AG08395 (cell line): Measurements from ENCODE around the gene ZBTB8B.
A peak's percentile ranks its signal among the peaks of the same experiment; 100 is the strongest.
"Not testable (repeated sequence)": the region's sequence is repeated elsewhere in the genome, so short reads cannot be mapped to it uniquely, and the experiment has no call there.

ENCODE experiments used
- DNase-seq: peaks from one replicate; pipeline ENCODE4 v3.0.0; 2012; ENCODE audit warnings: mixed read lengths, low spot score

ZBTB8B gene

DNA sequence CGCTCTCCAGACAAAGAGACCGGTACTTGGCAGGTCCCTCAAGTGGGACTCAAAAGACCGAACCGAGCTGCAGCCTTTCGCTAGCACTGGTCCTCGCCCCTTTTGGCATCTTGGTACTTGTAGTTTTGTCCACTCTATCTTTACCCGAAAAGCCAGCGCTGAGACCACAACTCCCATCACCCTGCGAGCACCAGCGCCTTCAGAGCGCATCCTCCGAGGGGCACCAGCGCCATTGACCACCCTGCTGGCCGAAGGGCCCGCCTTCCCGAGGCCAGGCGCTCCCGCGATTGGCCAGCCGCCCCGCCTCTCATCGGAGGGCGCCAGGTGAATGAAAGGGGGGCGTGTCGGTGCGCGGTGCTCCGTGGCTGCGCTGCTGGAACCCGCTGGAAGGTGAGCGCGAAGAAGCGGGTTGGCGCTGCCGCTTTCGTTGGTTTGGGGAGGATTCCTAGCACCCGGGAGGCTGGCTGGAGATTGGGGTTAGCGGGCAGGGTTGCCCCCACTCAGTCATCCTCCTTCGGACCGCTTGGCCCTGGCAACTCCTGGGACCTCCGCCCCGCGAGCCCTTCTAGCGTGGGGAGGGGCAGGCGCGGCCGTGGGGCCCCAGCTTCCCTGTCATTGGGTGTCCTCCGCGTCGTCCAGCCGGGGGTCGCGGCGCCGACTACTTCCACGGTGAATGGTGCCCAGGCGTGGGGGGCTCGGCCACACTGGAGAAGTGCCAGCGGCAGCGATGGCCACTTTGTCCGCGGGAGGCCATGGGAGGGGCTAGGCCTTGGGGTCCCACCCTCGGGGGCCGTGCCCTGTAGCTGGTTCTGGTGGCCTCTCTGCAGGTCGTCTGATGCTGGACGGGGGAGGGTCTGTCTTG, at the start of gene ZBTB8B:
TSS of gene ZBTB8B (plus strand) at position 357 of the 862 bp plus-strand sequence. CDS start 5,553 bp downstream, outside the sequence.
- DNase-seq = peak; percentile 57

DNA sequence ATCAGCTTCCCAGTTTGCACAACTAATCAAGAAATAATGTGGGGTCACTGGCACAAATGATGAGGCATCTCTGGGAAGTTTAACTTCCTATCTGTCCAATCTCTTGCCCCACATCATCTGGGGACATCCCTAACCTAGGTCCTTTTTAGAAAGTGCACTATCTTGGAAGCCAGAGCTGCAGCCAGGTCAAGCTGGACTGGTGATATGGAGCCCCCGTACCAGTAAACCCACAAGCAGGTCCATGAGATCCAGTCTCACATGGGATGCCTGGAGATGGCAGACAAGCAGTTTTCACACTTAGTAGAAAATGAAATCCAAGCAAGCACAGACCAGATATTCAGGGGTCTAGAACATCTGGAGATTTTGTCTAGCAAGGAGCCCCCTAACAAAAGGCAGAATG, 43.1 kb upstream of the ZBTB8B start:
- DNase-seq = no peak

DNA sequence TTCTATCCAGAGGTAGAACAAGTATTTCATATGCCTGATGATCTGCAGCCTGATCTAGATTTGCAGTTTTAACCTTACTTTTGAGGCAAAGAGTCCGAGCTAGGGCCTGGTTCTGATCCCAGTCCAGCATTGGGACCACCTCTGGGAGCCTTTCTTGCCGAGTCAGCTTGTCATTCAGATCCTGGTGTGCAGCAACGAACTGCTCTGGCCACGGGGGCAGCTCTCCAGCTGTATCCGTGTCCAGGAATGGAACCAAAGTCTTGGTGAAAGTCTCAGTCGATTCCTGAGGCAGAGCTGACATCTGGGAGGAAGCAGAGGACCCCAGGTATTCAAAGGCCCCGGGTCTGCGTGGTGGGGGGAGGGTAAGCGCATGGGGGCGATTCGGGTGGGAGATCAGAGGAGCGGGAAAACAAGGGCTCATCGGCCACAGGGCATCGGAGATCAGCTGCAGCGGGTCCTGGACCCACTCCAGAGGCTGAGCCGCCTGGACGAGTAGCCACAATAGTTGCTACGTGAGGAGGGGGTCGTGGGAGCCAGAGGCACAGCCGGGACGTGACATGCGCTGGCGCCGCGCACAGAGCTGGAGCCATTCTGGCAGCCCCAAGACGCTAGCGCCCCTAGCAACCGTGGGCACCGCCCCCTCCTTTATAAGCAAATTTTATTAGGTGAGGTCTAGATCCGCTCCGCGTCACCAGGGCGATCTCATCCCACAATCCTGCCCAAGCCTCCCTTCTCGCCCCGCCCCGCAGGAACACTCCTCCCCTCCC, 38.2 kb upstream of the ZBTB8B start:
- DNase-seq = no peak

DNA sequence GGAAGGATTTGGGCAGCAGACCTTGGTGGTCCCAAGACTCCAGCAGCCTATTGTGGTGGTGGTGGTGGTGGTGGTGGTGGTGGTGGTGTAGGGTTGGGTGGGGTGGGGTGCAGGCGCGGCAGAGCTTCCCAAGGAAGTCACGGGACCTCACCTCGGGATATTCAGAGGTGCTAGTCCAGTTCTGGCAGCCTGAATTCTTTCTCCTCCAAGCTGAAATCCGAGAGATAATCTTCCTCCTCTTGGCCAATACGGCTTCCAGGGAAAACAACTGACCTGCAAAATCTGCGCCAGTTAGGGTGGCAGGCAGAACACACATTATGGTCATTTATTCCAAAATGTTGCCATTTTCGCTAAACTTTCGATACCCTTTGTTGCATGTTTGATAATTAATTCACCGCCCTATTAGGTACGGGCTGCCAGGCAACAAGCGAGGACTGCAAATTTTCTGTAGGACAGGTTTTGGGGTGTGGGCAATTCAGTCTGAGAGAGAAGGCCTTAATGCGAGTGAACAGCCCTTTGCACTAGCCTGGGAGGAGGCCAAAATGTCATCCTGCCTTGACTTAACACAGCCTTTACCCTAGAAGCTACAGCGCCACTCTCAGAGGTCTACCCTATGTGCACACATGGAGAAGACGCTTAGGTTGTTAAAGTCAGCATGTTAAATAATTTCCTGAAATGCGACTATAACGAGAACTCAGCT, 37.5 kb upstream of the ZBTB8B start:
- DNase-seq = no peak

DNA sequence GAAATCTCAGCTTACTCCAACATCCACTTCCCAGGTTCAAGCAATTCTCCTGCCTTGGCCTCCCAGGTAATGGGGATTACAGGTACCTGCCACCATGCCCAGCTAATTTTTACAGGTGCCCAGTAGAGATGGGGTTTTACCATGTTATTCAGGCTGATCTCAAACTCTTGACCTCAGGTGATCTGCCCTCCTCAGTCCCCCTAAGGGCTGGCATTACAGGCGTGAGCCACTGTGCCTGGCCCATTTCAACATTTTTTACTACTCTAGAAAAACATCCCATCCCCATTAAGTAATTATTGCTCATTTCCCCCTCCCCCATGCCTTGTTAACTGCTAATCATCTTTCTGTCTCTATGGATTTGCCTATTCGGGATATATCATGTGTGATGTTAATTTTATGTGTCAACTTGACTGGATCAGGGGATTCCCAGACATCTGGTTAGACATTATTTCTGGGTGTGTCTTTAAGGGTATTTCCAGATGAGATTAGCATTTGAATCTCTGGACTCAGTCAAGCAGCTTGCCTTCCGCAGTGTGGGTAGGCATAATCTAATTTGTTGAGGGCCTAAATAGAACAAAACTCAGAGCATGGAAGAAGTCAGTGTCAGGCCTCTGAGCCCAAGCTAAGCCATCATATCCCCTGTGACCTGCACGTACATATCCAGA, 33.0 kb upstream of the ZBTB8B start:
- no peak for DNase-seq

DNA sequence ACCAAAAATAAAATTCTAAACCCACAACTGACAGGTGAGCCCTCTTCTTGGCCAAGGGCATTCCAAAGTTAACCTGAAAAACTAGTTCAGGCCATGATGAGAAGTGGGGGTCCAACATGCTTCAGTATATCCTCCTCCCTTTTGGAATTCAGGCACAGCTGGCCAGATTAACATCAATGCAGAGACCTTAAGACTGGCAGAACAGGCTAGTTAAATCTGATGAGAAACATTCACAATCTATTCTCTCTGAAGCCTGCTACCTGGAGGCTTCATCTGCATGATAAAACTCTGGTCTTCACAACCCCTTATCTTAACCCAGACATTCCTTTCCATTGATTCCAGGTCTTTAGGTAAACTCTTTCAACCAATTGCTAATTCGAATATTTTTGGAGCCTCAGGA, 26.7 kb upstream of the ZBTB8B start:
- DNase-seq = no peak

DNA sequence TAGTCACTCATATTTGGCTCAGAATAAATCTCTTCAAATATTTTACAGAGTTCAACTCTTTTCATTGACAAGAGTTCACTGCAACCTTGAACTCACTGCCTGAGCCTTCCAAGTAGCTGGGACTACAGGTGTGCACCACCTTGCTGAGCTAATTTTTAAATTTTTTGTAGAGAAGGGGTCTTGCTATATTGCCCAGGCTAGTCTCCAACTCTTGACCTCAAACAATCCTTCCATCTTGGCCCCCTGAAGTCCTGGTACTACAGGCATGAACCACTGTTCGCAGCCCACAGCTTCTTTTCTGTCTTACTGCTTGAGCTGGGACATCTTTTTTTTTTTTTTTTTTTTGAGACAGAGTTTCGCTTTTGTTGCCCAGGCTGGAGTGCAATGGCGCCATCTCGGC, 26.1 kb upstream of the ZBTB8B start:
- not testable (repeated sequence) for DNase-seq

DNA sequence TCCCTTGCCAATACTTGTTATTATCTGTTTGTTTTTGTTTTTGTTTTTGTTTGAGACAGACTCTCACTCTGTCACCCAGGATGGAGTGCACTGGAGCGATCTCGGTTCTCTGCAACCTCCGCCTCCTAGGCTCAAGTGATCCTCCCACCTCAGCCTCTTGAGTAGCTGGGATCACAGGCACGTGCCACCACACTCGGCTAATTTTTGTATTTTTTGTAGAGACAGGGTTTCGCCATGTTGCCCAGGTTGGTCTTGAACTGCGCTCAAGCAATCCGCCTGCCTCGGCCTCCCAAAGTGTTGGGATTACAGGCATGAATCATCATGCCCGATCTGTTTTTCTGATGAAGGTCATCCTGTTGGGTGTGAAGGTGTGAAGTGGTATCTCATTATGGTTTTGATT, 23.4 kb upstream of the ZBTB8B start:
- DNase-seq = not testable (repeated sequence)

DNA sequence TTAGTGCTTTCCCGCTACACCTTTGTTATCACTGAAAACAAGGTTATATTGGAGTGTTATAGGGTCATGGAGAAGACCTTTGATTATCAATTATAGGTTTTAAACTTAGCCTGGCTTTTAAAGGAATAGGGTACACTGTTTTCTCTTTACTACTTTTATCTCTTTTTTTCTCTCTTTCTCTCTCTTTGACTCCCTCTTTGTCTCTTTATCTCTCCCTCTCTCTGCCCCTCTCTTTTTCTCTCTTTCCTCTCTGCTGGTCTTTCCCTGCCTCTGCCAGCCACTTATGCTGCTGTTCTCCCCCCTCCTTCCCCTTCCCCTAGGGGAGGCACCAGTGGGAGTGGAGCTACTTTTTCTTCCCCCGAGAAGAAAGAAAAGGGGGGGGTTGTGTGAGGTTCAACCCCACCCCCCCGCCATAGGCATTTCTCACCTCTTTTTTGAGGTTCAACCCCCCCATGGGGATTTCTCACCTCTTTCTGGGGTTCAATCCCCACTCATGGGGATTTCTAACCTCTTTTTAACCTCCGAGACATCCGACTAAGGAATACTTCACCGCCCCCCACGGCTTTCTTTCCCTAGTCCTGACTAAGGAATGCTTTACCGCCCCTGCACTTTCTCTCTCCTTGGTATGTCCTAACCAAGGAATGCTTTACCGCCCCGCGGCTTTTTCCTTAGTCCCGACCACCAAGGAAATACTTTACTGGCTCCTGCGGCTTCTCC, 17.2 kb upstream of the ZBTB8B start:
- no peak for DNase-seq

DNA sequence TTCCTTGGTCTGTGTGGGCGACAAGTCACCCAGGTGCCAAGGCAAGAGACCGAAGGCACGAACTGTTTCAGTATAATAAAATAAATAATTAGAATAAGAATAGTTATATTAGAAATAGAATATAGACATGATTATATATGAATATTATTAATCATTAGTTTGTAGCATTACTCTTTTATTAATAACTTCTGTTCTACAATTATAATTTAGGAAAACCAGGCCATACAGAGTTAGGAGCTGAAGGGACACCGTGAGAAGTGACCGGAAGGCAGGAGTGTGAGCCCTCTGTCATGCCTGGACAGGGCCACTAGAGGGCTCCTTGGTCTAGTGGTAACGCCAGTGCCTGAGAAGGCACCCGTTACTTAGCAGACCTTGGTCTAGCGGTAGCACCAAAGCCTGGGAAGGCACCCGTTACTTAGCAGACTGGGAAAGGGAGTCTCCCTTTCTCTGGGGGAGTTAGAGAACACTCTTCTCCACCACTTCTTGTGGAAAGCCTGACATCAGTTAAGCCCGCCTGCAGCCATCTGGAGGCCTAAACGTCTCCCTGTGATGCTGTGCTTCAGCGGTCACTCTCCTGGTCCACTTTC, 16.6 kb upstream of the ZBTB8B start:
- not testable (repeated sequence) for DNase-seq

DNA sequence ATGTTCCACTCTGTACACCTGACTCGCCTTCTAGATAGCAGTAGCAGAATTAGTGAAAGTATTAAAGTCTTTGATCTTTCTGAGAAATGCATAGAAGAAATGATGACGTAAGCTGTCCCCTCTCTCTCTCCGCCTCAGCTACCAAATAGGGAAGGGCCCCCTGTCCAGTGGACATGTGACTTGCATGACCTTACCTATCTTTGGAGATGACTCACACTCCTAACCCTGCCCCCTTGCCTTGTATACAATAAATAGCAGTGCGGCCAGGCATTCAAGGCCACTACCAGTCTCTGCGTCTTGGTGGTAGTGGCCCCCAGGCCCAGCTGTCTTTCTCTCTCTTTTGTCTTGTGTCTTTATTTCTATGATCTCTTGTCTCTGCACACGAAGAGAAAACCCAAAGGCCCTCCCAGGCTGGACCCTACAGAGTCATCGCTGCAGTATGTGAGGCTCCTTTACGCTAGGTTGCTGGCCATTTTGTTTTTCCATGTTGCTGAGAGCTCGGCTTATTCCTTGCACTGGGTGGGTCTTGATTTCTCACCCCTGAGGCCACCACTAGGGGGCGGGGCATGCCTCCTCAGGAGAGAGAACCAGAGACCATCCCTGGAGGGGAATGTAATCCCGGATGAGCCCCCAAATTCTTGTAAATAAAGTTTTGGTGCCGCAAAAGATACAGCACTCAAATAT, 16.0 kb upstream of the ZBTB8B start:
- DNase-seq = no peak

DNA sequence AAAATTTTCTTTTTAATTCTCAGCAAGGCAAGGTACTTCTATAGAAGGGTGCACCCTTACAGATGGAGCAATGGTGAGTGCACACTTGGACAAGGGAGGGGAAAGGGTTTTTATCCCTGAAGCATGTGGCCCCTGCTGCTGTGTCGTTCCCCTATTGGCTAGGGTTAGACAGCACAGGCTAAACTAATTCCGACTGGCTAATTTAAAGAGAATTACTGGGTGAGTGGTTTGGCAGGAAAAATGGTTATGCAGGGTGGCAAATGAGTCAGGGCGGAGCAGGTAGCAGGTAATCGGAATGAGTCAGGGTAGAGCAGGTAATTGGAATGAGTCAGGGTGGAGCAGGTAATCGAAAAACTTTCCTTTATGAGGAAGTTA, 15.4 kb upstream of the ZBTB8B start:
- not testable (repeated sequence) for DNase-seq

DNA sequence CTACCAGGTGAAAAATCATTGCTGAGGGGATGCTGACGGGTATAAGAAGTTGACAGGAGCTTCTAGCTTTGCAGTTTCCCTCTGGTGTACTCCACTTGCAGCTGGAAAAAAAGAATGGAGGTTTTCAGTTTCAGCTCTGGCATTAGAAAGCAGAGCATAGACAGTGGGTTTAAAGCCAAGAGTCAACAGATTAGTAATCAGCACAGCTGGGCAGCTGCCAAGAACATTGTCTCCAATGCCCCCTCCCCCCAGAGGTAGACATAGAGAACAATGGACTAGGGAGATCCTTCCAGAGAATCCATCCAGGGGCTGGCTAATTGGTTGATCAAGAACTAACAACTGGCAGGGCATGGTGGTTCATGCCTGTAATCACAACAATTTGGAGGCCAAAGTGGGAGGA, 10.1 kb upstream of the ZBTB8B start:
- no peak for DNase-seq

DNA sequence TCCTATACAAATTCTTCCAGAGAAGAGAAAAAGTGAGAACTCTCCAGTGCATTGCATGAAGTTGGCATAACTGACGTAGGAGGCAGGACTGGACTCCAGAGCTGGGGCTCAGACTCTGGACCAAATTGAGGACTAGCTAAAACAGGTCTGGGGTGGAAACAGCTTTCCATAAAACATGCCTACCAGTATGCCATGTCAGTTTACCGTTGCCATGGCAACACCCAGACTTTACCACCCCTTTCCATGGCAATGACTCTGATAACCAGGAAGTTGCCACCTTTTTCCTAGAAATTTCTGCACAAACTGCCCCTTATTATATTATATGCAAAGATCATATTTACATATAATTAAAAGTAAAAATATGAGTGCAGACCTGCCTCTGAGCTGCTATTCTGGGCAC, 8.9 kb upstream of the ZBTB8B start:
- DNase-seq = no peak

DNA sequence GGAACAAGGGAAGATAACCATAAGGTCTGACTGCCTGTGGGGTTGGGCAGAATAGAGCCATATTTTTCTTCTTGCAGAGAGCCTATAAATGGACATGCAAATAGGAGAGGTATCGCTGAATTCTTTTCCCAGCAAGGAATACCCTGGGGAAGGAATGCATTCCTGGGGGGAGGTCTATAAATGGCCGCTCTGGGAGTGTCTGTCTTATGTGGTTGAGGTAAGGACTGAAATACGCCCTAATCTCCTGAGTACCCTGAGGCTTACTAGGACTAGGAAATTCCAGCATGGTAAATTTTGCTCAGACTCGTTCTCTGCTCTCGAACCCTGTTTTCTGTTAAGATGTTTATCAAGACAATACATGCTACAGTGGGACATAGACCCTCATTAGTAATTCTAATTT, 6.1 kb upstream of the ZBTB8B start:
- not testable (repeated sequence) for DNase-seq

DNA sequence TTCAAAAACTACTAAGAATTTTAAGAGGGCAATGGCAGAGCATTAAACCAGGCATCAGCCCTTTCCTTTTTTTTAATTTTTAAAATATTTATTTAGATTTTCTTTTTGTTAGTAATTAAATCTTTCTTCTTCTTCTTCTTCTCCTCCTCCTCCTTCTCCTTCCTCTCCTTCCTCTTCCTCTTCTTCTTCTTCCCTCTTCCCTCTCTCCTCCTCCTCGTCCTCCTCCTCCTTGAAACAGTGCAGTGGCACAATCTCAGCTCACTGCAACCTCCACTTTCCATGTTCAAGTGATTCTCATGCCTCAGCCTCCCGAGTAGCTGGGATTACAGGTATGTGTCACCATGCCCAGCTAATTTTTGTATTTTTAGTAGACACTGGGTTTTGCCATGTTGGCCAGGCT, 1.9 kb upstream of the ZBTB8B start:
- DNase-seq = not testable (repeated sequence)

DNA sequence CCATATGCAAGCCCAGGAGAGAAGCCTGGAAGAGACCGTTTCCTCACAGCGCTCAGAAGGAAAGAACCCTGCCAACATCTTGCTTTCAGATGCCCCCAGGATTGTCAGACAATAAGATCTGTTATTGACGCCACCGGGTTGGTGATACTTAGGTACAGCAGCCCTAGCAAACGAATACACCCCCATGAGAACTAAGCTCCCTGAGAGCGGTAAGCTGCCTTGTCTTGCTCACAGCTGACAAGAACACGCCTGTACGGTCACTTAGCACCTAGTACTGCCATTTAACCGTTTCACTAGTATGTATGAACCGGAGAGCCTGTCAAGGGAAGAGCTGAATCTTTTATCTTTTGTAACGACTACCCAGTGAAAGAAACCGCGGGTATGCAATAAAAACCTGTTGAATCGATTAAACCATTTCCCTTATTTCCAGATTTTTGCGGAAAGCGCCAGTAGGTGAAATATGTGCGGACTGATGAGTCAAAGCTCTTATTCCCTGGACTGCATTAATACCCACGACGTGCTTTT, 619 bp upstream of the ZBTB8B start:
- no peak for DNase-seq

DNA sequence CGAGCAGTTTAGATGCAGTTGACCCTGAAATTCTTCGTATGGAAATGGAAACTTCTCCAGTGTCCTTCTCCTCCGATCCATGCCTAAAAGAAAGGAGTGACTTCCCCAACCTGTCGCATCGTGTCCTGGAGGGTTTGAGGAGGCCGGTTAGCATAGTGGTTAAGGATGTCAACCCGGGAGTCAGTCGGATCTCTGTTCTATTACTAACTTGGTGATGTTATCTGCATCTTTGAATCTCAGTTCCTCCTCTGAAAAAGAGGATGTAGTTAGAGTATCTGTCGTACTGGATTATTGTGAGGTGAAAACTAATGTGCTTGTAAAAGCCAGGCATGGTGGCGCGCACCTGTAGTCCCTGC, 684 bp downstream of the ZBTB8B start:
- DNase-seq = no peak

DNA sequence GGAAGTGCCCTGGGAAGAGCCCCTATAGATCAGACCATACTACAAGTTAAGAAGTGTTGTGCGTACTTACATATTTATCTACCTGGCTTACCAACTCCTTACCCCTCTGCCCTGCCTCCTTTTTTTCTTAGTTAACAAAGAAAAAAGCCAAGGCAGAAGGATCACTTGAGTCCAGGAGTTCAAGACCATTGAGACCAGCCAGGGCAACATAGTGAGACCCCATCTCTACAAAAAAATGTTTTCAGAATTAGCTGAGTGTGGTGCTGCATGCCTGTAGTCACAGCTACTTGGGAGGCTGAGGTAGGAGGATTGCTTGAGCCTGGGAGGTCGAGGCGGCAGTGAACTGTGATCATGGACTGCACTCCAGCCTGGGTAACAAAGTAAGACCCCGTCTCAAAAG, 1.9 kb downstream of the ZBTB8B start:
- no peak for DNase-seq

DNA sequence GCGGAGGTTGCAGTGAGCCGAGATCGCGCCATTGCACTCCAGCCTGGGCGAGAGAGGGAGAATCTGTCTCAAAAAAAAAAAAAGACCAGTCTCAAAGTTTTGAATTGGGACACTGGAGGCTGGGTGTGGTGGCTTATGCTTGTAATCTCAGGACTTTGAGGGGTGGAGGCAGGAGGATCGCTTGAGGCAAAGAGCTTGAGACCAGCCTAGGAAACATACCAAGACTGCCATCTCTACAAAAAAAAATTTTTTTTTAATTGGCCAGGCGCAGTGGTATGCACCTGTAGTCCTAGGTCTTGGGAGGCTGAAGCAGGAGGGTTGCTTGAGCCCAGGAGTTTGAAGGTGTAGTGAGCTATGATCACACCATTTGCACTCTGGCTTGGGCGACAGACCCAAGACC, 3.9 kb downstream of the ZBTB8B start:
- no peak for DNase-seq
